COLO829 (cell line): Measurements from ENCODE around the gene SNCG.
"Not testable (repeated sequence)": the region's sequence is repeated elsewhere in the genome, so short reads cannot be mapped to it uniquely, and the experiment has no call there.

ENCODE experiments used
- DNase-seq: peaks from one replicate; pipeline ENCODE4 v3.0.0; 2012; ENCODE audit warnings: low spot score

The SNCG gene

GRCh38 chr10:86944907-86945306 lies 13.5 kb upstream of the SNCG start:
- no peak for DNase-seq

GRCh38 chr10:86945361-86946212 lies 12.8 kb upstream of the SNCG start:
- no peak for DNase-seq

GRCh38 chr10:86946213-86947155 lies 11.9 kb upstream of the SNCG start:
- DNase-seq: no peak

- DNase-seq: not testable (repeated sequence)
These were observed 10.6 kb upstream of the SNCG start for GRCh38 chr10:86947806-86948205.

GRCh38 chr10:86950349-86950748 lies 8.1 kb upstream of the SNCG start:
- no peak for DNase-seq

GRCh38 chr10:86951184-86951761 lies 7.1 kb upstream of the SNCG start:
- no peak for DNase-seq

GRCh38 chr10:86952106-86952505 lies 6.3 kb upstream of the SNCG start:
- DNase-seq: no peak

- not testable (repeated sequence) for DNase-seq
These were observed 5.7 kb upstream of the SNCG start for GRCh38 chr10:86952697-86953096.

- DNase-seq: no peak
These were observed 4.4 kb upstream of the SNCG start for GRCh38 chr10:86953747-86954680.

GRCh38 chr10:86954681-86955500 lies 3.5 kb upstream of the SNCG start:
- no peak for DNase-seq

- no peak for DNase-seq
These were observed 2.8 kb upstream of the SNCG start for GRCh38 chr10:86955501-86956194.

- DNase-seq: no peak
These were observed 2.1 kb upstream of the SNCG start for GRCh38 chr10:86956195-86956847.

- DNase-seq: no peak
These were observed 1.5 kb upstream of the SNCG start for GRCh38 chr10:86956848-86957448.

- DNase-seq: no peak
These were observed 806 bp upstream of the SNCG start, which contains the start of gene MMRN2 for GRCh38 chr10:86957471-86958115. Gene MMRN2, minus strand, starts transcription at chr10:86957615. Its CDS starts 74 bp downstream, at chr10:86957541.

- DNase-seq: peak; percentile 45
These were observed 720 bp downstream of the SNCG start for GRCh38 chr10:86958901-86959736.

GRCh38 chr10:86959737-86960002 lies 1.3 kb downstream of the SNCG start:
- DNase-seq: no peak

GRCh38 chr10:86960003-86960862 lies 1.8 kb downstream of the SNCG start:
- DNase-seq: peak; percentile 46
